ENCODE results near the gene TMEM80. TPM values are rescaled to one million over a fixed set of nuclear protein-coding genes. Genes with fewer than 3 reads are reported as not detected.
A peak's percentile ranks its signal among the peaks of the same experiment; 100 is the strongest.

The TMEM80 gene
- total RNA-seq, 4 donors from 2014 or later, result 35.6 to 65.8 (median 48.6) TPM

DNA sequence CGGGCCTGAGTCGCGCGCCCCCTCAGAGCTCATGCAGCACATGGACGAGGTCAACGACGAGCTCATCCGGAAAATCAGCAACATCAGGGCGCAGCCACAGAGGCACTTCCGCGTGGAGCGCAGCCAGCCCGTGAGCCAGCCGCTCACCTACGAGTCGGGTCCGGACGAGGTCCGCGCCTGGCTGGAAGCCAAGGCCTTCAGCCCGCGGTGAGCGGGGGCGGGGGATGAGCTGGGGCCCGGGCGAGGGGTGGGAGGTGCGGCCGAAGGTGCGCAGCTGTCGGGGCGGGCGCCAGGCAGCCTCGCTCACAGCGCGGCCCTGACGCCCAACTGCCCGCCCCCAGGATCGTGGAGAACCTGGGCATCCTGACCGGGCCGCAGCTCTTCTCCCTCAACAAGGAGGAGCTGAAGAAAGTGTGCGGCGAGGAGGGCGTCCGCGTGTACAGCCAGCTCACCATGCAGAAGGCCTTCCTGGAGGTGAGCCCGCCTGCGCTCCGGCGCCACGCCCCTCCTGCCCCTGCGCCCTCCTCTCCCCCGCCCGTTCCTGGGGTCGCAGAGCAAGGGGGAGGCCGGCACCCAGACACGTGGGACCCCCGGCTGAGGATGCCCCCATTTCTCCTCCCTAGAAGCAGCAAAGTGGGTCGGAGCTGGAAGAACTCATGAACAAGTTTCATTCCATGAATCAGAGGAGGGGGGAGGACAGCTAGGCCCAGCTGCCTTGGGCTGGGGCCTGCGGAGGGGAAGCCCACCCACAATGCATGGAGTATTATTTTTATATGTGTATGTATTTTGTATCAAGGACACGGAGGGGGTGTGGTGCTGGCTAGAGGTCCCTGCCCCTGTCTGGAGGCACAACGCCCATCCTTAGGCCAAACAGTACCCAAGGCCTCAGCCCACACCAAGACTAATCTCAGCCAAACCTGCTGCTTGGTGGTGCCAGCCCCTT lies 30.9 kb downstream of the TMEM80 start:
- peaks cover 94% of the 10 kb centered on the region for H3K27me3 ChIP-seq
- no peak for ATAC-seq
- TF ChIP-seq POLR2A (IDR thresholded peaks at IDR 0.05), result no peak
- TF ChIP-seq, protein P1, sequence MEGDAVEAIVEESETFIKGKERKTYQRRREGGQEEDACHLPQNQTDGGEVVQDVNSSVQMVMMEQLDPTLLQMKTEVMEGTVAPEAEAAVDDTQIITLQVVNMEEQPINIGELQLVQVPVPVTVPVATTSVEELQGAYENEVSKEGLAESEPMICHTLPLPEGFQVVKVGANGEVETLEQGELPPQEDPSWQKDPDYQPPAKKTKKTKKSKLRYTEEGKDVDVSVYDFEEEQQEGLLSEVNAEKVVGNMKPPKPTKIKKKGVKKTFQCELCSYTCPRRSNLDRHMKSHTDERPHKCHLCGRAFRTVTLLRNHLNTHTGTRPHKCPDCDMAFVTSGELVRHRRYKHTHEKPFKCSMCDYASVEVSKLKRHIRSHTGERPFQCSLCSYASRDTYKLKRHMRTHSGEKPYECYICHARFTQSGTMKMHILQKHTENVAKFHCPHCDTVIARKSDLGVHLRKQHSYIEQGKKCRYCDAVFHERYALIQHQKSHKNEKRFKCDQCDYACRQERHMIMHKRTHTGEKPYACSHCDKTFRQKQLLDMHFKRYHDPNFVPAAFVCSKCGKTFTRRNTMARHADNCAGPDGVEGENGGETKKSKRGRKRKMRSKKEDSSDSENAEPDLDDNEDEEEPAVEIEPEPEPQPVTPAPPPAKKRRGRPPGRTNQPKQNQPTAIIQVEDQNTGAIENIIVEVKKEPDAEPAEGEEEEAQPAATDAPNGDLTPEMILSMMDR (IDR thresholded peaks at IDR 0.05), result no peak
- no peak for TF ChIP-seq POLR2AphosphoS5 (IDR thresholded peaks at IDR 0.05)
- no peak for TF ChIP-seq EP300 (IDR thresholded peaks at IDR 0.05)
- no peaks in the 10 kb centered on the region for H3K9me3 ChIP-seq
- 33 to 66% methylated on average over 2 to 3 of the region's 61 CpGs for WGBS, 2 donors (ENCODE audit: low coverage in 1 of 2)
- peak overlapping the region in 1 of 2 donors; percentile 37 for H3K4me3 ChIP-seq
- peak overlapping the region in 3 of 4 donors; percentile 48 to 75 (median 69) for H3K27ac ChIP-seq
- peaks cover 0 to 60% (median 35%) of the 10 kb centered on the region in 3 donors for H3K4me1 ChIP-seq
- no peaks in the 10 kb centered on the region for H3K36me3 ChIP-seq

DNA sequence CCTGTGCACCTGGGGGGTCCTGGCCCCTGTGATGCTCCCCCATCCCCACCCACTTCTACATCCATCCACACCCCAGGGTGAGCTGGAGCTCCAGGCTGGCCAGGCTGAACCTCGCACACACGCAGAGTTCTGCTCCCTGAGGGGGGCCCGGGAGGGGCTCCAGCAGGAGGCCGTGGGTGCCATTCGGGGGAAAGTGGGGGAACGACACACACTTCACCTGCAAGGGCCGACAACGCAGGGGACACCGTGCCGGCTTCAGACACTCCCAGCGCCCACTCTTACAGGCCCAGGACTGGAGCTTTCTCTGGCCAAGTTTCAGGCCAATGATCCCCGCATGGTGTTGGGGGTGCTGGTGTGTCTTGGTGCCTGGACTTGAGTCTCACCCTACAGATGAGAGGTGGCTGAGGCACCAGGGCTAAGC lies 31.7 kb downstream of the TMEM80 start:
- Histone ChIP-seq H3K4me3 (no peak overlapping the region), H3K27ac (peak overlapping the region in 3 of 4 donors; percentile 48 to 75 (median 69)), H3K4me1 (peaks cover 0 to 53% (median 33%) of the 10 kb centered on the region in 3 donors), H3K9me3 (no peaks in the 10 kb centered on the region), H3K36me3 (no peaks in the 10 kb centered on the region), H3K27me3 (peaks cover 93% of the 10 kb centered on the region)
- TF ChIP-seq EP300 (IDR thresholded peaks at IDR 0.05) (no peak), POLR2A (IDR thresholded peaks at IDR 0.05) (no peak), POLR2AphosphoS5 (IDR thresholded peaks at IDR 0.05) (no peak)
- TF ChIP-seq, protein P1 (IDR thresholded peaks at IDR 0.05), result no peak
- WGBS, 2 donors (ENCODE audit: low coverage in 1 of 2), result 80% methylated on average over 3 of the region's 12 CpGs; no CpG with 5 or more reads in 1 of the 2 donors
- ATAC-seq, result no peak

DNA sequence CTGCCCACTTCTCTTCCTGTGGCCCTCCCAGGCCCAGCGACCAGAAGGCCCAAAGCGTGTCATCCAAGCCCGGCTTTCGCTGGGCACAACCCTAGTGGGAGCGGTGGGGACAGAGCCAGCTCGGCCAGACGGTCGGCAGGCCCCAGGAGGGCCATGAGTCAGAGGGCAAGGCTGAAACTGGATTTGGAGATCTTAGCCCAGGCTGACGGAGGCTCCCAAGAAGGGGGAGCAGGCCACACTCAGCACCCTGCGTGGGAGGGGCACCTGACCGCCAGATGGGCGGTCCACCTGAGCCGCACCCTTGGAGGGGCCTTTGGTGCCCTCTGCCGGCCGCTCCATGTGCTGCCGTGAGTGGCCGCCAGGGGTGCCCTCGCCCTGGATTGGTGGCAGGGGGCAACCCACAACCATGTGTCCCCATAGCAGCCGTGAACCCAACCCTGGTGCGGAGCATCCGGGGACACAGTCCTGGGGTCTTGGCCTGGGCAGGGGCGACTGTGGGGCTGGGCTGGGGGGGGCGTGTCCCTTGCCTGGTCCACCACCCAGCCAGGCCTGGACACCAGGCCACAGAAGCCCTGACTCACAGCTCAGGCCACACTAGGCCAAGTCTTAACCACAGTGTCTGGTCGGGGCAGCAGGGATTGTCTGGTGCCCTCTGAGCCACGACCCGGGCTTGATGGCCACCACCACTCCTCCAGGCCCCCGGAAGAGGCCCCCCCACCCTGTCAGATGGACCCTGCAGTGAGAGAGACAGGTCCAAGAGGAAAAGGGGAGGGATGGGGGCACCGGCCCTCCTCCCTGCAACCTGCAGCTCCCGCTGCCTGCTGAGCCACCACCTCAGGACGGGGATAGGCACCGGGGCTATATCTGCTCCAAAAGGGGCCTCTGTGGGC lies 32.5 kb downstream of the TMEM80 start:
- Histone ChIP-seq H3K4me1 (peaks cover 0 to 47% (median 33%) of the 10 kb centered on the region in 3 donors), H3K27ac (peak overlapping the region in 3 of 4 donors; percentile 48 to 75 (median 69)), H3K9me3 (no peaks in the 10 kb centered on the region), H3K27me3 (peaks cover 93% of the 10 kb centered on the region), H3K36me3 (no peaks in the 10 kb centered on the region), H3K4me3 (no peak overlapping the region)
- TF ChIP-seq POLR2AphosphoS5 (IDR thresholded peaks at IDR 0.05), result peak; percentile 22
- no peak for TF ChIP-seq EP300 (IDR thresholded peaks at IDR 0.05)
- TF ChIP-seq, protein P1 (IDR thresholded peaks at IDR 0.05), result peak in 3 of 4 experiments; percentile 96 to 100 (median 98)
- WGBS, 2 donors (ENCODE audit: low coverage in 1 of 2), result no CpG with 5 or more reads among the region's 31 CpGs
- ATAC-seq, result peak; percentile 90

DNA sequence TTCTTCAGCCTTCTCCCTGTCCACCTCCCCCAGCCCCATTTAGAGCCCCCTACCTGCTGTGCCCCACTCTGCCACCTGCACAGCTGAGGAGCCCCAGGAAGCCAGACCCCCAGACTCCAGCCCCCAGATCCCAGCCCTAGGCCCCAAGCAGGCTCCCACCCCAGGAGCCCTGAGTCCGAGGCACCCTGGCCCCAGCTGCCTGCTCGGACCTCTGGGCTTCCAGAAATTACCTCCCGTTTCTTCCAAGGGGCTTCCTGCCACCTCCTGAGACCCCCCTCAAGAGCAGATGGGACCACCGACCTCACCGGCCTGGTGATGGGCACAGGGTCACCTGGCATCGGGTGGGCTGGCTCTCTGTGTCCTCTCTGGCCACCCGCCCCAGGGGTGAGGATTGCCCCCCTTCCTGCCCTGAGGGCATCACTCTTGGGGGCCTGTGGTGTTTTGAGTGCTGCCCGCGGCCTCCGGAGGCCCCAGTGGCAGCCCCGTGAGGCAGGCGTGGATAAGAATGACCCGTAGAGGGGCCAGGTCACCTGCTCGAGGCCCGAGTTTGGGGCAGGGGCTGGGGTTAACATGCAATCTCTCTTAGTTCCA lies 33.4 kb downstream of the TMEM80 start:
- no peaks in the 10 kb centered on the region for H3K36me3 ChIP-seq
- peak overlapping the region in 2 of 4 donors; percentile 69 to 75 for H3K27ac ChIP-seq
- no peaks in the 10 kb centered on the region for H3K9me3 ChIP-seq
- WGBS, 2 donors (ENCODE audit: low coverage in 1 of 2), result no CpG with 5 or more reads among the region's 15 CpGs
- no peak for ATAC-seq
- H3K4me1 ChIP-seq, result peaks cover 0 to 41% (median 33%) of the 10 kb centered on the region in 3 donors
- peaks cover 93% of the 10 kb centered on the region for H3K27me3 ChIP-seq
- TF ChIP-seq, protein P1 (IDR thresholded peaks at IDR 0.05), result no peak
- no peak for TF ChIP-seq POLR2AphosphoS5 (IDR thresholded peaks at IDR 0.05)
- TF ChIP-seq EP300 (IDR thresholded peaks at IDR 0.05), result no peak
- TF ChIP-seq POLR2A (IDR thresholded peaks at IDR 0.05), result no peak
- H3K4me3 ChIP-seq, result no peak overlapping the region
